Prostate gland (tissue), 2 donors: ENCODE measurements around the gene ZC3H18. TPM values are rescaled to one million over a fixed set of nuclear protein-coding genes. Genes with fewer than 3 reads are reported as not detected.

Source experiments
- DNase-seq: peaks from one replicate; pipeline ENCODE4 v3.0.0-alpha.2; 2019; ENCODE audit warnings: low spot score
- H3K27ac ChIP-seq, 2 donors: fragments of 200-600 bp; sonication (generic); 2 replicates each; pipeline ENCODE4 v1.5.1; 2017 to 2019
- H3K27me3 ChIP-seq: fragments of 200-600 bp; sonication (generic); replicated peaks from 2 replicates; pipeline ENCODE4 v1.5.1; 2019; ENCODE audit not compliant: insufficient read depth
- H3K36me3 ChIP-seq, 2 donors: fragments of 200-600 bp; sonication (generic); 1 replicate in 1 of 2; 2 replicates in 1 of 2; pipeline versions ENCODE4 v1.5.1 to v1.8.1; 2017 to 2019
- H3K4me1 ChIP-seq: fragments of 200-600 bp; sonication (generic); replicated peaks from 2 replicates; pipeline ENCODE4 v1.5.1; 2019
- H3K4me3 ChIP-seq, 2 donors: fragments of 200-600 bp; sonication (generic); 2 replicates each; pipeline ENCODE4 v1.5.1; 2017 to 2019
- H3K9me3 ChIP-seq: fragments of 200-600 bp; sonication (generic); 2 replicates; pipeline ENCODE4 v1.5.1; 2017
- CTCF ChIP-seq, 4 experiments: fragments of 200-600 bp in 2 of 4; fragments of 450-650 bp in 2 of 4; sonication (generic) in 2 of 4; IDR thresholded peaks; 1 replicate in 3 of 4; 2 replicates in 1 of 4; pipeline ENCODE4 v1.5.1; 2016 to 2019; ENCODE audit warnings: antibody characterized with exemption in 4 of 4, mild to moderate bottlenecking in 2 of 4, moderate library complexity in 2 of 4
- POLR2A ChIP-seq: fragments of 450-650 bp; IDR thresholded peaks from one replicate; pipeline ENCODE4 v1.6.1; 2016; ENCODE audit warnings: antibody characterized with exemption, mild to moderate bottlenecking
- POLR2AphosphoS5 ChIP-seq: sonication (generic); formaldehyde crosslinking; IDR thresholded peaks from one replicate; pipeline ENCODE4 v1.6.1; 2017; ENCODE audit warnings: antibody characterized with exemption
- WGBS: methylation state at CpG from one replicate; pipeline ENCODE4 v1.1.5; 2018; 5-methylcytosine and 5-hydroxymethylcytosine counted together
- intact Hi-C: fragments of 100-400 bp; cut with DNase I; formaldehyde crosslinking; loops from one replicate; pipeline ENCODE4 v1.14.2; 2022
- total RNA-seq, 2 donors: library from RNA; depleted of rRNA; stranded (reverse); fragments of >200 nt; gene quantifications; one replicate each; pipeline ENCODE4 v1.1.0, GENCODE V29; 2016

Gene ZC3H18
- total RNA-seq, 2 donors from 2014 or later, result 26.7 to 50.7 TPM

- H3K9me3 ChIP-seq, result no peaks in the 10 kb centered on the region
- intact Hi-C loops, result no loop called here
- TF ChIP-seq CTCF (IDR thresholded peaks at IDR 0.05) (no peak), POLR2AphosphoS5 (no peak), POLR2A (no peak)
- peaks cover 27 to 31% of the 10 kb centered on the region in 2 donors for H3K36me3 ChIP-seq
- no peaks in the 10 kb centered on the region for H3K4me1 ChIP-seq
- no peak overlapping the region for H3K27ac ChIP-seq
- no peak overlapping the region for H3K4me3 ChIP-seq
- no peaks in the 10 kb centered on the region for H3K27me3 ChIP-seq
- 76% methylated on average over 17 of the region's 17 CpGs for WGBS
- no peak for DNase-seq
Observed at GRCh38 chr16:88624977-88625576, 54.9 kb downstream of the ZC3H18 start.

- peaks cover 31 to 37% of the 10 kb centered on the region in 2 donors for H3K36me3 ChIP-seq
- H3K9me3 ChIP-seq, result no peaks in the 10 kb centered on the region
- no peaks in the 10 kb centered on the region for H3K4me1 ChIP-seq
- no peak for DNase-seq
- TF ChIP-seq POLR2A, result no peak
- TF ChIP-seq POLR2AphosphoS5, result no peak
- TF ChIP-seq CTCF (IDR thresholded peaks at IDR 0.05), result no peak
- H3K27ac ChIP-seq, result no peak overlapping the region
- H3K4me3 ChIP-seq, result no peak overlapping the region
- intact Hi-C loops, result no loop called here
- 89% methylated on average over 9 of the region's 9 CpGs for WGBS
- H3K27me3 ChIP-seq, result no peaks in the 10 kb centered on the region
Observed at GRCh38 chr16:88626646-88627045, 56.4 kb downstream of the ZC3H18 start.

- H3K4me3 ChIP-seq, result no peak overlapping the region
- H3K4me1 ChIP-seq, result no peaks in the 10 kb centered on the region
- no peak overlapping the region for H3K27ac ChIP-seq
- no peaks in the 10 kb centered on the region for H3K9me3 ChIP-seq
- DNase-seq, result no peak
- H3K27me3 ChIP-seq, result no peaks in the 10 kb centered on the region
- intact Hi-C loops, result no loop called here
- 96% methylated on average over 25 of the region's 27 CpGs for WGBS
- H3K36me3 ChIP-seq, result peaks cover 25 to 39% of the 10 kb centered on the region in 2 donors
- no peak for TF ChIP-seq POLR2AphosphoS5
- no peak for TF ChIP-seq CTCF (IDR thresholded peaks at IDR 0.05)
- TF ChIP-seq POLR2A, result no peak
Observed at GRCh38 chr16:88627531-88628411, 57.6 kb downstream of the ZC3H18 start.

GRCh38 chr16:88628512-88628974 lies 58.3 kb downstream of the ZC3H18 start:
- Histone ChIP-seq H3K36me3 (peaks cover 17 to 32% of the 10 kb centered on the region in 2 donors), H3K4me3 (no peak overlapping the region), H3K9me3 (no peaks in the 10 kb centered on the region), H3K27me3 (no peaks in the 10 kb centered on the region), H3K27ac (no peak overlapping the region), H3K4me1 (no peaks in the 10 kb centered on the region)
- no peak for TF ChIP-seq CTCF (IDR thresholded peaks at IDR 0.05)
- TF ChIP-seq POLR2AphosphoS5, result no peak
- TF ChIP-seq POLR2A, result no peak
- 75% methylated on average over 12 of the region's 12 CpGs for WGBS
- no peak for DNase-seq
- intact Hi-C loops, result no loop called here
